ENCODE results near the gene LY6G6F. TPM values are rescaled to one million over a fixed set of nuclear protein-coding genes. Genes with fewer than 3 reads are reported as not detected.

The LY6G6F gene
- total and polyA plus RNA-seq, 2 of the 13 experiments (the other 11 are each of a cell fraction or from before 2014, with no cell fraction given) = not detected

DNA sequence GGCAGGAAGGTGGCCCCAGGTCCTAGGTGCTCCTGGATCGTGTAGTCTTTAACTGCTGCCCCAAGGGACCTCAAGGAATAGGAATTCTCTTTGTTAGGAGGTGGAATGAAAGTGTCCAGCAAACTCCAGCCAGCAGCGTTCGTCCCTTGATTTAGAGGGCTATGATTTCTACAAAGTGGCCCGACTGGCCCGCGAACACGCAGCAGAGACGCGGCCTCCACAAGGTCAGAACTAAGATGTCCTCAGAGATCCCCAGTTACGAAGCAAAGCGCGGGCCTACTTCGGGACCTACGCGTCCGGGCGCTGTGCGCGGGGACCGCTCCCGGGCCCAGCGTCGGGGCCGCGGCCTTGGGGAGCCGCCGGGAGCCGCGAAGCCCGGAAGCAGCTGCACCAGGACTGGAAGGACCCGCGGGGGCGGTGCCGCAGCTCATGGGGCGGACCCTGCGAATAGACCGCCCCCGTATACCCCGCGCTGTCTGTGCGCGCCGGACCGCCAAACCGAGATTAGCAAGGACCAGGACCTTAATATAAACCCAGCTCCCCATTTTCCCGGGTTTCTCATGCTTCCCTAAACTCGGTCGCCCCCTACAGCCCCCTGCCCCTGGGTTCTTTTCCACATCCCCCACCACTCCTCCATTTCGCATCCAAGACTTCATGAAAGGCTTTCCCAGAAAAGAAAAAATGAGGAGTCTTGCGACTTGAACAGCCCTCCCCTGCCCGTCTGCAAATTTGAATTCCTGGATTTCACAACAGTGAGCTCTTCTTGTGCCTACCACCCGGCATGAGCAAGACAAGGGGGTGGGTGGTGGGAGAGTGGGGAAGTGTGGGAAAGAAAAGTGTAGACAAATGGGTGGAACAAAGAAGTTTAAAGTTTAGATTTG, 46.0 kb upstream of the LY6G6F start, which contains the start of gene C6orf47 (continued):
- TF ChIP-seq, protein P1, sequence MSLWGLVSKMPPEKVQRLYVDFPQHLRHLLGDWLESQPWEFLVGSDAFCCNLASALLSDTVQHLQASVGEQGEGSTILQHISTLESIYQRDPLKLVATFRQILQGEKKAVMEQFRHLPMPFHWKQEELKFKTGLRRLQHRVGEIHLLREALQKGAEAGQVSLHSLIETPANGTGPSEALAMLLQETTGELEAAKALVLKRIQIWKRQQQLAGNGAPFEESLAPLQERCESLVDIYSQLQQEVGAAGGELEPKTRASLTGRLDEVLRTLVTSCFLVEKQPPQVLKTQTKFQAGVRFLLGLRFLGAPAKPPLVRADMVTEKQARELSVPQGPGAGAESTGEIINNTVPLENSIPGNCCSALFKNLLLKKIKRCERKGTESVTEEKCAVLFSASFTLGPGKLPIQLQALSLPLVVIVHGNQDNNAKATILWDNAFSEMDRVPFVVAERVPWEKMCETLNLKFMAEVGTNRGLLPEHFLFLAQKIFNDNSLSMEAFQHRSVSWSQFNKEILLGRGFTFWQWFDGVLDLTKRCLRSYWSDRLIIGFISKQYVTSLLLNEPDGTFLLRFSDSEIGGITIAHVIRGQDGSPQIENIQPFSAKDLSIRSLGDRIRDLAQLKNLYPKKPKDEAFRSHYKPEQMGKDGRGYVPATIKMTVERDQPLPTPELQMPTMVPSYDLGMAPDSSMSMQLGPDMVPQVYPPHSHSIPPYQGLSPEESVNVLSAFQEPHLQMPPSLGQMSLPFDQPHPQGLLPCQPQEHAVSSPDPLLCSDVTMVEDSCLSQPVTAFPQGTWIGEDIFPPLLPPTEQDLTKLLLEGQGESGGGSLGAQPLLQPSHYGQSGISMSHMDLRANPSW (CRISPR knock-in tag; IDR thresholded peaks at IDR 0.05; ENCODE audit: borderline replicate concordance) = peak; percentile 80; the same call in 1 of the 2 replicates
- no peak for TF ChIP-seq KDM1A (CRISPR knock-in tag; IDR thresholded peaks at IDR 0.05)
- TF ChIP-seq, protein P2, sequence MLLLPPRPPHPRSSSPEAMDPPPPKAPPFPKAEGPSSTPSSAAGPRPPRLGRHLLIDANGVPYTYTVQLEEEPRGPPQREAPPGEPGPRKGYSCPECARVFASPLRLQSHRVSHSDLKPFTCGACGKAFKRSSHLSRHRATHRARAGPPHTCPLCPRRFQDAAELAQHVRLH (CRISPR knock-in tag; IDR thresholded peaks at IDR 0.05; ENCODE audit: borderline replicate concordance, low read depth) = no peak; the same call in 1 of the 2 replicates
- TF ChIP-seq, protein P3, sequence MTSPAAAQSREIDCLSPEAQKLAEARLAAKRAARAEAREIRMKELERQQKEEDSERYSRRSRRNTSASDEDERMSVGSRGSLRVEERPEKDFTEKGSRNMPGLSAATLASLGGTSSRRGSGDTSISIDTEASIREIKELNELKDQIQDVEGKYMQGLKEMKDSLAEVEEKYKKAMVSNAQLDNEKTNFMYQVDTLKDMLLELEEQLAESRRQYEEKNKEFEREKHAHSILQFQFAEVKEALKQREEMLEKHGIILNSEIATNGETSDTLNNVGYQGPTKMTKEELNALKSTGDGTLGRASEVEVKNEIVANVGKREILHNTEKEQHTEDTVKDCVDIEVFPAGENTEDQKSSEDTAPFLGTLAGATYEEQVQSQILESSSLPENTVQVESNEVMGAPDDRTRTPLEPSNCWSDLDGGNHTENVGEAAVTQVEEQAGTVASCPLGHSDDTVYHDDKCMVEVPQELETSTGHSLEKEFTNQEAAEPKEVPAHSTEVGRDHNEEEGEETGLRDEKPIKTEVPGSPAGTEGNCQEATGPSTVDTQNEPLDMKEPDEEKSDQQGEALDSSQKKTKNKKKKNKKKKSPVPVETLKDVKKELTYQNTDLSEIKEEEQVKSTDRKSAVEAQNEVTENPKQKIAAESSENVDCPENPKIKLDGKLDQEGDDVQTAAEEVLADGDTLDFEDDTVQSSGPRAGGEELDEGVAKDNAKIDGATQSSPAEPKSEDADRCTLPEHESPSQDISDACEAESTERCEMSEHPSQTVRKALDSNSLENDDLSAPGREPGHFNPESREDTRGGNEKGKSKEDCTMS (CRISPR knock-in tag; conservative IDR thresholded peaks at IDR 0.05) = no peak
- TF ChIP-seq, protein P4, sequence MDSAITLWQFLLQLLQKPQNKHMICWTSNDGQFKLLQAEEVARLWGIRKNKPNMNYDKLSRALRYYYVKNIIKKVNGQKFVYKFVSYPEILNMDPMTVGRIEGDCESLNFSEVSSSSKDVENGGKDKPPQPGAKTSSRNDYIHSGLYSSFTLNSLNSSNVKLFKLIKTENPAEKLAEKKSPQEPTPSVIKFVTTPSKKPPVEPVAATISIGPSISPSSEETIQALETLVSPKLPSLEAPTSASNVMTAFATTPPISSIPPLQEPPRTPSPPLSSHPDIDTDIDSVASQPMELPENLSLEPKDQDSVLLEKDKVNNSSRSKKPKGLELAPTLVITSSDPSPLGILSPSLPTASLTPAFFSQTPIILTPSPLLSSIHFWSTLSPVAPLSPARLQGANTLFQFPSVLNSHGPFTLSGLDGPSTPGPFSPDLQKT (CRISPR knock-in tag; IDR thresholded peaks at IDR 0.05; ENCODE audit: borderline replicate concordance) = peak; percentile 62; the same call in 1 of the 2 replicates
- TF ChIP-seq STAG1 (CRISPR knock-in tag; IDR thresholded peaks at IDR 0.05) = peak; percentile 24
- TF ChIP-seq, protein P5, sequence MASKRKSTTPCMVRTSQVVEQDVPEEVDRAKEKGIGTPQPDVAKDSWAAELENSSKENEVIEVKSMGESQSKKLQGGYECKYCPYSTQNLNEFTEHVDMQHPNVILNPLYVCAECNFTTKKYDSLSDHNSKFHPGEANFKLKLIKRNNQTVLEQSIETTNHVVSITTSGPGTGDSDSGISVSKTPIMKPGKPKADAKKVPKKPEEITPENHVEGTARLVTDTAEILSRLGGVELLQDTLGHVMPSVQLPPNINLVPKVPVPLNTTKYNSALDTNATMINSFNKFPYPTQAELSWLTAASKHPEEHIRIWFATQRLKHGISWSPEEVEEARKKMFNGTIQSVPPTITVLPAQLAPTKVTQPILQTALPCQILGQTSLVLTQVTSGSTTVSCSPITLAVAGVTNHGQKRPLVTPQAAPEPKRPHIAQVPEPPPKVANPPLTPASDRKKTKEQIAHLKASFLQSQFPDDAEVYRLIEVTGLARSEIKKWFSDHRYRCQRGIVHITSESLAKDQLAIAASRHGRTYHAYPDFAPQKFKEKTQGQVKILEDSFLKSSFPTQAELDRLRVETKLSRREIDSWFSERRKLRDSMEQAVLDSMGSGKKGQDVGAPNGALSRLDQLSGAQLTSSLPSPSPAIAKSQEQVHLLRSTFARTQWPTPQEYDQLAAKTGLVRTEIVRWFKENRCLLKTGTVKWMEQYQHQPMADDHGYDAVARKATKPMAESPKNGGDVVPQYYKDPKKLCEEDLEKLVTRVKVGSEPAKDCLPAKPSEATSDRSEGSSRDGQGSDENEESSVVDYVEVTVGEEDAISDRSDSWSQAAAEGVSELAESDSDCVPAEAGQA (IDR thresholded peaks at IDR 0.05; ENCODE audit: low read depth) = no peak
- TF ChIP-seq, protein P5 (CRISPR knock-in tag; IDR thresholded peaks at IDR 0.05; ENCODE audit: borderline replicate concordance) = no peak
- peak; percentile 57; the same call in 1 of the 2 replicates for TF ChIP-seq ZFP90 (CRISPR knock-in tag; IDR thresholded peaks at IDR 0.05; ENCODE audit: borderline replicate concordance)
- TF ChIP-seq, protein P6, sequence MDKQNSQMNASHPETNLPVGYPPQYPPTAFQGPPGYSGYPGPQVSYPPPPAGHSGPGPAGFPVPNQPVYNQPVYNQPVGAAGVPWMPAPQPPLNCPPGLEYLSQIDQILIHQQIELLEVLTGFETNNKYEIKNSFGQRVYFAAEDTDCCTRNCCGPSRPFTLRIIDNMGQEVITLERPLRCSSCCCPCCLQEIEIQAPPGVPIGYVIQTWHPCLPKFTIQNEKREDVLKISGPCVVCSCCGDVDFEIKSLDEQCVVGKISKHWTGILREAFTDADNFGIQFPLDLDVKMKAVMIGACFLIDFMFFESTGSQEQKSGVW (CRISPR knock-in tag; IDR thresholded peaks at IDR 0.05; ENCODE audit: borderline replicate concordance) = no peak
- no peak for TF ChIP-seq LCORL (IDR thresholded peaks at IDR 0.05)
- TF ChIP-seq LCORL (CRISPR knock-in tag; IDR thresholded peaks at IDR 0.05) = peak; percentile 75
- no peak for TF ChIP-seq CHD4 (IDR thresholded peaks at IDR 0.05; ENCODE audit: borderline replicate concordance, low read length)
